GM19193 (cell line): ENCODE results near the gene ITGB2.

Experiments
- POLR2A ChIP-seq: IDR thresholded peaks from 4 replicates; pipeline ENCODE4 v1.6.1; 2011; ENCODE audit not compliant: insufficient read depth, insufficient read length; ENCODE audit errors: extremely low read depth

ITGB2 gene

DNA sequence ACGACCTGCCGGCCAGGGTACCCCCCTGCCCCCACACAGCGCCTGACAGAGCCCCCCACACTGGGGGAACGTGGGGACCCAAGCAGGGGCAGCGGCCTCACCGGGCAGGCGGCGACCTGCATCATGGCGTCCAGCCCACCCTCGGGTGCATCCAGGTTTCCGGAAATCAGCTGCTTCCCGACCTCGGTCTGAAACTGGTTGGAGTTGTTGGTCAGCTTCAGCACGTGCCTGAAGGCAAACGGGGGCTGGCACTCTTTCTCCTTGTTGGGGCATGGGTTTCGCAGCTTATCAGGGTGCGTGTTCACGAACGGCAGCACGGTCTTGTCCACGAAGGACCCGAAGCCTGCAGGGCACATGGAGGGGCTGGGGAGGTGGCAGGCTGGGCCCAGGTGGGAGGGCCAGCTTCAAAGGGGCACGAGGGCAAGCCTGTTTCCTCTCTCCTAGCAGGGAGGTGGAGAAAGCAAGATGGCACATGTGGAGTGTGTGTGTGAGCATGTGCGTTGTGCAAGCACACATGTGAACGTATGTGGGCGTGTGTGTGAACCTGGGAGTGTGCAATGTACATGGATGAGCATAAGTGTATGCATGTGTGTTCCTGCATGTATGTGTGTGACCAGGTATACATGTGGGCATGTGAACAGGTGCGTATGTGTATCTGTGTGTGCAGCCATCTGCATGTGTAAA, 19.2 kb downstream of the ITGB2 start:
- TF ChIP-seq POLR2A = no peak

DNA sequence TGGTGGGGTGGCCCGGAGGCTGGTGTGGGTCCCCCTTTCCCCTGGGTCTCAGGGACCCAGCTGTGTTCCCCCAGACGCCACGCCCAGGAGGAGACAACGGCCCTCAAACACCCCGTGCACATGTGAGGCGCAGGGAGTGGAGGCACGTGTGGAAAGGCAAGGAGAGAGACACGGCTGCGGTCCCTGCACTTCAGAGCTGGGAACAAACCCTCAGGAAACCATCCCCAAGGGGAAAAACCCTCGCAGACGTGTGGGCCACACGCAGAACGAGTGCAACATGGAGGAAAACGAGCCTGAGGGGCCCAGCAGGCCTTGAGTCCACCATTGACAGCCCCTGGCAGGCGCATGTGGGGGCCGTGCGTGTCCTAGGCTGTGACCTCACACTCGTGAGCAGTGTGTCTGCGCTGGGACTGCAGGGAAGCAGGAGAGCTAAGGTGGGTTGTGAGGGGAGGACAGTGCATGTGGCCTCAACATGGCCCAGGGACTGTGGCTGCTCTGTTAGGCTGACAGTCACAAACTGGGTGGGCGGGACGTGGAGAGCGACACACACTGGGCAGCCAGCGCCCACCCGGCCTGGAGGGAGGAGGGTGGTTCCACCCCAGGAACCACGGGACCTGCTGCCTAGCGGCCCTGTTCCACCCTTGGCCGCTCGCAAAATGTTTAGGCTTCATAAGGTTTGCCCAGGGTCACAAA, 20.0 kb downstream of the ITGB2 start:
- no peak for TF ChIP-seq POLR2A

DNA sequence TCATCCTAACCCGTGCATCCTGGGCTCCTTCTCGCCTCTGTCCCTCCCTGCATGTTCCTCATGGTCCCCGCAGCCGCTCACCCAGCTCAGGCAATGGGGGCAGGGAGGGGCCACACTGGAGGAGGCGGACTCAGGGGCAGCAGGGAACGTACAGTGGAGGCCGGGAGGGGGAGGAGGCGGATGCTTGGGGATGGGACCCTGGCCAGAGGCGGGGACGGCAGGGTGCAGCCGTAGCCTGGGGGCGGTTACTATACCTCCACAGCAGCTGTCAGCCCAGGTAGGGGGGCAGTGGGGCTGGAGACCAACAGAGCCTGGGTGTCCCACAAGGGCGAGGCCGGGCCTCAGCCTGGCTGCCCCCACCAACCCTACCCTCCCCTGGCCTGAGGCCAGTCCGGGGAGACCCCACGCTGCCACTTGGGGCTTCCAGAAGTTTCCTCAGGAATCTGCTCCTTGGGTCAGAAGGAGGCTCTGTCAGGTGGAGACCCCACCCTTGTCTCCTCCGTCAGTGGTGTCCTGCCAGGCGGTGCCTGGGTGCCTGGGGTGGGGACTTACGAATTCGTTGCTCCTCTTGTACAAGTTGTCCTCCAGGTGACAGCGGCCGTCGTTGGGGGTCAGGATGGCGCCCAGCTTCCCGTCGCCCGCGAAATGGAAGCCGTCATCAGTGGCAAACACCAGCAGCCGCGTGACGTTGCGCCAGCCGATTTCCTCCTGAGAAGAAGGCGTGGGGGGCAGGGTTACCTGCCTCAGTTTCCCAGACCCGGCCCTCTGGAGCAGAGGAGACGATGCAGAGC, 20.7 kb downstream of the ITGB2 start:
- no peak for TF ChIP-seq POLR2A

DNA sequence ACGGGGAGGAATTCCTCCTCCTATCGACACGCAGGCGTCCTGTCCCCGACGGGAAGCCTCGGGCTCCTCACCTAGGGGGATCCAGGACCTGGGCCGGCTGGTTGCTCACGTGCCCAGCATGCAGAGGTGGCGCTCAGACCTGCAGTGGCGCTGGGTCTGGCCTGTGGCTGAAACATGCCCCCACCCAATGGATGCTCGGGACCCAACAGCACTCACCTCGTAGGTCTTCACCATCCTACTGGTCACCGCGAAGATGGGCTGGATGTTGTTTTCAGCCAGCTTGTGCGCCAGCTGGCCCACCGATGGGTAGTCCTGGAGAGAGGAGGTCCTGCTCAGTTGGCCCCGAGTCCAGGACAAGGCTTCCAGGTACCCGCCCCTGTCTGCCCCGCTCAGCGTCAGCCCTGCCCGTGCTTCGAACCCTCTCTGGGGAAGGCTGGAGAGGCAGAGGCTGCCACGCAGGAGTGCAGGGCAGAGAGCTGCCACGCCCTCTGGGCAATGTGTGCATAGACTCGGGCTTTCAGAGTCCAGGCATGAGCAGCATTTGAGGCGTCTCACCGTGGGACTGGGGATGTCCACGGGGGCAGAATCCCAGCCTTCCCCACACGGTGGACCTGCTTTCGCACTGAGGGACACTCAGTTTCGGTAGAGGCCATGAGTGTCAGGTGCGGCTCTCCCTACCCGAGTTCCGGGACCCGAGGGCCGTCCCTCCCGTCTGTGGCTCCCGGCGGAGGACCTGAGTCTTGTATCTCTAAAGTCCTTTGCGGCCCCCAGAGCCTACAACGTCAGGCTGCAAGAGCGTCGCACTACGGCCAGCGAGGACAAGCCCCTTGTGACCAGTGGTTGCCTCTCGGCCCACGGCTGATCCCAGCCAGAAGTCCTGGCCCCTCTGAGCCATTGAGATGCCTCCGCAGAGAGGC, 21.6 kb downstream of the ITGB2 start:
- TF ChIP-seq POLR2A = no peak

DNA sequence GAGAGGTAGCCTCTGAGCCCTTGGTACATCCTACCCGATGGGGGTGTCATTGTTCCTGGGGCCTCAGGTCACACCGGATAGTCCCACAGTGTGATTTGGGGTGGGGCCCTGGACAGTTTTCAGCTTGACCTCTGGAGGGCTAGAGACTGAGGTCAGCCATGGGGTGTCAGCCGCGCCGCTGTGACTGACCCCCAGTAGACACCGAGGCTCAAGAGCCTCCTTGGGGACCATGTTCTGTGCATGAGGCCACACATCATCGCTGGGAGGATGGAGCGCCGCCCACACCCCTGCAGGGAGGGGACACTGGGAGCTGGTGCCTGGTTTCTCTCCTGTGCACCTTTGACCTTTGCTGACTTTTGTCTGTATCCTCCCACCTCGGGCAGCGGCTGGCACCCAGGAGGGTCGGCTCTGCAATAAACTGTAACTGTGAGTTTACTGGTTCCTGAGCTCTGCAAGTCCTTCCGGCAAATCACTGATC, 22.6 kb downstream of the ITGB2 start:
- no peak for TF ChIP-seq POLR2A

DNA sequence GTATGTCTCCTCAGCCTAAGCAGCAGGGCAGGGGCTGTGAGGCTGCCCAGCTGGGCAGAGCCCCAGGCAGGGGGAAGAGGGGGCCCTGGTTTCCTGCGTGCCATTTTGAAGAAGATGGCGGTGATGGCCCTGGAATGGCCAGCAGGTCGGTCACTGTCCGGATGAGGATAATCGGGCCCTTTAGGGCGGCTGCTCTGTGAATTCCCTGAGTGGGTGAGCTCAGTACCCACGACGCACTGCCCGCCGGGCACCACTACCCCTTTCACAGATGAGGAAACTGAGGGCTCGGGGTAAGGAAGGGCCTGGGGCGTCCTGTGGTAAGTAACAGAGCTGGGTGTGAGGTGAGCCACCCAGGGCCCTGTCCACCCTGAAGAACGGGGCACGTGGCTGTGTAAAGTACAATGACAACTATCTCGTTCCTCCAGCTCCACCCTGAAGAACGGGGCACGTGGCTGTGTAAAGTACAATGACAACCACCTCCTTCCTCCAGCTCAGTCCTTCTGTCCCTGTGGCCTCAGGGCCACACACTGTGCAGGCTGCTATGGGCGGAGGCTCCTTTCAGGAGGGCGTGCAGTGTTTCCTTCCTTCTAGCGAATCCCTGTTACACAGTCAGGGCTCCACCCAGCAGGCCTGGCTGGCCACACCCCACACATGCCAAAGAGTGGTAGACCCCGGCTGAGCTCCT, 23.2 kb downstream of the ITGB2 start:
- no peak for TF ChIP-seq POLR2A

DNA sequence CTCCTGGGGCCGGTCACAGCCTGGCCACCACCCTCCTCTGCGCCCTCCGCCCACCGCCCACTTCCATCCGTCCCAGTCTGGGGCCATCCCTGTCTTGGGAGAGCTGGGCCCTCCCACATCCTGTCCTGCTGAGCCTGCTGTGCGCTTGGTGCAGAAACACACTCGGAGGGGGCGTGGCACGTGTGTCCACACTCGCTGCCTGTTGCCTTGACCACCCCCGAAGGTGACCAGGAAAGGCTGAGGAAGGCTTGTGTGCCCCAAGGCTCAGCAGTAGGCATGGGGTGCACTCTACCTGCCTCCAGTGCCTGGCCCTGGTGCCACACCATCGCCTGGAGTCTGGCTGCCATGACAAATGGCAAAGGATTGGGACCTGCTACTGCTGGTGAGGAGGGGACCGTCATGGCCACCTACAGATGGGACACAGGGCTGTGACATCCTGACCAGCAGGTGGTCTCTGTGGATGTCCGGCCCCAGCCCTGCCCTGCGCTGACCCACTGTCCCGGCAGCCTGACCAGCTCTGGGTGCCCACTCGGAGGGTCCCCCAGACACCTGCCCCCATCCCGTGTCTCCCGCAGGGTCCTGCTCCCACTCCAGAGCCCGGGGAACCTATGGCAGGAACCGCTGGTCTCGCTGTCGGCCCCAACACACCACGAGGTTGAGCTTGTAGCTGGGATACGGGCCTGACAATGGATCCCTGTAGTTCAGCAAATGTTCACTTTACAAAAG, 24.0 kb downstream of the ITGB2 start:
- no peak for TF ChIP-seq POLR2A

DNA sequence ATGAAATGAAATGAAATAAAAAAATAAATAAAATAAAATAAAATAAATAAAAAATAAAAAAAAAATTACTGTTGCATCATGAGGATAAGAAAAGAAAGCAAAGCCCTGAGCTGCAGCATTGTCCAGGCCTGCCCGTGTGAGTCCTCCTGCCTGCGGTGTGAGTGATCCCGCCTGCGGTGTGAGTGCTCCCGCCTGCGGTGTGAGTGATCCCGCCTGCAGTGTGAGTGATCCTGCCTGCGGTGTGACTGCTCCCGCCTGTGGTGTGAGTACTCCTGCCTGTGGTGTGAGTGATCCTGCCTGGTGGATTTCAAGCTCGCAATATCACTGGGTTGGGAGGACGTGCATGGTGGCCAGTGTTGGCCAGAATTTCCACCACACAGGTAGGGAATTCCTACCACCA, 24.8 kb downstream of the ITGB2 start:
- TF ChIP-seq POLR2A = no peak

DNA sequence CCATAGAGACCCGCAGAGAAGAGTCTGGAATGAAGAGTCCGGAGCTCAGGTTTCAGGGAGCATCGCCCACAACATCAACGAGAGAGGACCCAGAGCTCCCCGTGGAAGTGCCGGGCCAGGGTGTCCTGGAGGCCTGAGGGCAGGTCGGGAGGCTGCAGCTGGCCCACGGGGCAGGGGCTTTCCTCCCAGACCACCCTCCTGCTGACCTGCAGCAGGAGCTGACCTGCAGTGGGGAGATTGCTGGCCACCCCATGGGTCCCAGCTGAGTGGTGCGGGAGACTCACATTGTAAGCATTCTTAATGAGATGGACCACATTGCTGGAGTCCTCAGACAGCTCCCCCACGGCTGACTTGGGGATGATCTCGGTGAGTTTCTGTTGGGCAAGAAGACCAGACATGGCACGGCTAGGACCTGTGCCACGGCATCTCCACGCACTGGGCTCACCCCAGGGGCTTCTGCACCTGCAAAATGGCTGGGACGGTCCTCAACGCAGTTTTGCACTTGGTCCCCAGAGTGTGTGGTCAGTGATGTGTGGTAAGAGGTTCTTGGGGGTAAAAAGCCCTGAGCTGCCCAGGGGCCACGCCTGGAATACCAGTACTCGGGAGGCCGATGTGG, 25.9 kb downstream of the ITGB2 start:
- no peak for TF ChIP-seq POLR2A

DNA sequence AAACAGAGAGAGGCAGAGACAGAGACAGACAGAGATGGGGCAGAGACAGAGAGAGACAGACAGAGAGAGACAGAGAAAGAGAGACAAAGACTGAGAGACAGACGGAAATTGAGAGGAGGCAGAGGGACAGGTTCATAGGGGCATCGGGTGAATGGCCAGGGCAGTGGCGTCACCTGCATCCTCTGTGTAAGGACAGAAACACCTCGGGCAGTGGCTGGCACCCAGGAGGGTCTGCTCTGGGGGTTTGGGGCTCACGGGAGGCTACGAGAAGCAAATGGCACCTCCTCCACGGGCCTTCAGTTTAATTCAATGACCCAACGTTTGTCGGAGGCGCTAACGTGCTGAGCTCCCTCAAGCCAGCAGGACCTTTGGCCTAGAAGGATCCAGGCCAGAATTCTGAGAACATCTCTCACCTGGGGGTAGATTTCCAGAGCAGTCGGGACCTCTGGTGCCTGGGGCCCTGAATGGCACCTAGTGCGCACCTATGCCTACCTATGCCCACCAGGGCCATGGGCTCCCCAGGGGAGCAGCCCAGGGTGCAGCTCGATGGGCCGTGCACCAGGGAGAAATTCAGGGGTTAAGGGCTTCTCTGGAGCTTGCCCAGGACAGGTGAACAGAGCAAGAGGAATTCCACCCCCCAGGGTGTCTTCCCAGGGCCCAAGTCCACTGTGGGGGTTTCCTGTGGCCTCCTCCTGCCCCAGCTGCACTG, 26.6 kb downstream of the ITGB2 start:
- no peak for TF ChIP-seq POLR2A

DNA sequence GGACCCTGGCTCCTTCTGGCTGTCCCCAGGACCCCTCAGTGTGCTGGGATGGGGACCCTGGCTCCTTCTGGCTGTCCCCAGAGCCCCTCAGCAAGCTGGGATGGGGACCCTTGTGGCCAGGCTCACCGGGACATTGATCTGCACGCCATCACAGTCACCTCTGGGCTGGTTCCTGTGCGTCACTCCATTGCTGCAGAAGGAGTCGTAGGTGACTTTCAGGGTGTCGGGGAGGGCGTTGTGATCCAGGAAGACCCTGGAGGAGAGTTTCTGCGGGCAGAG, 27.5 kb downstream of the ITGB2 start:
- no peak for TF ChIP-seq POLR2A

DNA sequence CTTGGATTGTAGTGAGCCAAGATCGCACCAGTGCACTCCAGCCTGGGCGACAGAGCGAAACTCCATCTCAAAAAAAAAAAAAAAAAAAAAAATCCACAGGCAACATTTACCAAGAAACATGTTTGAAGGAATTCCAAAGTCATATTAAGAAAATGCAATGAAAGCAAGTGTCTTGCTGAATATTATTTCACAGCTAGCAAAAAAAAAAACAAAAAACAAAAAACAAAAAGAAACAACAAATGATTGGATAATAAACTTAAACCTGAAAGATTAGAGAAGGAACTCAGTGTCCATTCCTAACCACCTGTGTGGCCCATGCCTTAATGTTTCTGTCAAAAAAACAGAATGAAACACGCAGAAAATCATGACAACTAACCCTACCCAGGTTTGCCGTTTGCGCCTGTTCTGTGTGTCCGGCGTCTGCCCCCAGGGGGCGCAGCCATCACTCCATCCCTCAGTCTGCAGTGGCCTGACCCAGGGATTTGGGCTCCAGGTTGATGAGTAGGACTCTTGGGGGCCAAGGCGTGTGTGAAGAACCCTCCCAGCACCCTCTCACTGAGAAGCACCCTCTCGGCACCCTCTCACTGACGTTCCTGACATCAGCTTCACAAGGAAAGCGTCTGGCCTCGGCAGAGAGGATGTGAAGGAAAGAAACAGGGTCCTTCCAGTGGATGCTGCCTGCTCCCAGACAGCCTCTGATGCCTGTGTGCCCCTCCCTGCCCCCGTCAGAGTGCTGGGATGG, 28.0 kb downstream of the ITGB2 start:
- TF ChIP-seq POLR2A = no peak

DNA sequence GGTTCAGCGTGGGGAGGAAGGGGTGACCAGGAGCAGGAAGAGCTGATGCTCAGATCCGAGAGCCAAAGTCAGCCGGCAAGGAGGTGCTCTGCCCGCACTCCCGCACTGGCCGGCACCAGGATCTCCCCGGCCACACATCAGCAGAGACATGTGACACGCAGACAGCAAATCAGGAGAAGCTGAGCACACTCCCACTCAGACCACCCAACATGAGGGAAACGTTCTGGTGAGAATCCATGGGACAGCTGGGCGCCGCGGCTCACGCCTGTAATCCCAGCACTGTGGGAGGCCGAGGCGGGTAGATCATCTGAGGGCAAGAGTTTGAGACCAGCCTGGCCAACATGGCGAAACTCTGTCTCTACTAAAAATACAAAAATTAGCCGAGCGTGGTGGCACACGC, 28.6 kb downstream of the ITGB2 start:
- TF ChIP-seq POLR2A = no peak

DNA sequence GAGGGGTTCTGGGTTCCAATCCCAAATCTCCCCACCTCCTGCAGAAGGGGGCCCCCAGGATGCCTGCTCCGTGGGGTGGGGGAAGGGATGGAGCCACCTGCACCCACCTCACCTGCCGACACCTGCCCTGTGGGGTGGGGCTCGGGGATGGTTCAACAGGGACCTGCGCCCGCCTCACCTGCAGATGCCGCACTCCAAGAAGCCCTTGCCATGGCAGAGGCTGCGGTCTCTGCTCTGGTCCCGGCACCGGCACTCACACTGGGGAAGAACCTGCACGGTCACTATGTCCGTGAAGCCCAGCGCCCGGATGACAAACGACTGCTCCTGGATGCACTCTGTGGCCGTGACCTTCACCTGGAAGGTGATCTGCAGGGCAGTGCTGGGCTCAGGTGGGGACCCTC, 29.1 kb downstream of the ITGB2 start:
- TF ChIP-seq POLR2A = no peak
